Measurements from ENCODE around the gene GIMD1.

DNA sequence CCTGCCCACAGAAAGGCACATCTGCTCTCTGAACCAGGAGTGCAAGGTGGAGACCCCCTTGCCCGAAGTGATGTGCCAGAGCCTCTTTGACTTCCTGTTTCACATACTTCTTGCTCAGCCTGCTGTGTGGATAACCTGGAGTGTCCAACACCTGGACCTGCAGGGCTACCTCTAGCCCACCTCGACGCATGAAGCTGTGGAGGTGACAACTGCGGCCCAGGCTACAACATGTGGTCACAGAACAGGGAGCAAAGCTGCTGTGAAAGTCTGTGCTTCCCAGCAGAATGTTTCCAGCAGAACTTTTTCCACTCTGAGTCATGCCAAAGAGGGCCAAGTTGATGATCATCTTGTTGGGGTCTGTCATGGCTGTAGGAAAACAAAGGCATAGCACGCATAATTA, 1.5 kb downstream of the GIMD1 start:
- TF ChIP-seq, protein P1, sequence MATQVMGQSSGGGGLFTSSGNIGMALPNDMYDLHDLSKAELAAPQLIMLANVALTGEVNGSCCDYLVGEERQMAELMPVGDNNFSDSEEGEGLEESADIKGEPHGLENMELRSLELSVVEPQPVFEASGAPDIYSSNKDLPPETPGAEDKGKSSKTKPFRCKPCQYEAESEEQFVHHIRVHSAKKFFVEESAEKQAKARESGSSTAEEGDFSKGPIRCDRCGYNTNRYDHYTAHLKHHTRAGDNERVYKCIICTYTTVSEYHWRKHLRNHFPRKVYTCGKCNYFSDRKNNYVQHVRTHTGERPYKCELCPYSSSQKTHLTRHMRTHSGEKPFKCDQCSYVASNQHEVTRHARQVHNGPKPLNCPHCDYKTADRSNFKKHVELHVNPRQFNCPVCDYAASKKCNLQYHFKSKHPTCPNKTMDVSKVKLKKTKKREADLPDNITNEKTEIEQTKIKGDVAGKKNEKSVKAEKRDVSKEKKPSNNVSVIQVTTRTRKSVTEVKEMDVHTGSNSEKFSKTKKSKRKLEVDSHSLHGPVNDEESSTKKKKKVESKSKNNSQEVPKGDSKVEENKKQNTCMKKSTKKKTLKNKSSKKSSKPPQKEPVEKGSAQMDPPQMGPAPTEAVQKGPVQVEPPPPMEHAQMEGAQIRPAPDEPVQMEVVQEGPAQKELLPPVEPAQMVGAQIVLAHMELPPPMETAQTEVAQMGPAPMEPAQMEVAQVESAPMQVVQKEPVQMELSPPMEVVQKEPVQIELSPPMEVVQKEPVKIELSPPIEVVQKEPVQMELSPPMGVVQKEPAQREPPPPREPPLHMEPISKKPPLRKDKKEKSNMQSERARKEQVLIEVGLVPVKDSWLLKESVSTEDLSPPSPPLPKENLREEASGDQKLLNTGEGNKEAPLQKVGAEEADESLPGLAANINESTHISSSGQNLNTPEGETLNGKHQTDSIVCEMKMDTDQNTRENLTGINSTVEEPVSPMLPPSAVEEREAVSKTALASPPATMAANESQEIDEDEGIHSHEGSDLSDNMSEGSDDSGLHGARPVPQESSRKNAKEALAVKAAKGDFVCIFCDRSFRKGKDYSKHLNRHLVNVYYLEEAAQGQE (IDR thresholded peaks at IDR 0.05): no peak
- TF ChIP-seq YY1 (IDR thresholded peaks at IDR 0.05) (no peak), EGR1 (IDR thresholded peaks at IDR 0.05; ENCODE audit: low read depth in 2 of 2) (no peak), GABPA (IDR thresholded peaks at IDR 0.05 in 1 of 2, conservative IDR thresholded peaks at IDR 0.05 in 1 of 2) (no peak), TAF1 (conservative IDR thresholded peaks at IDR 0.05) (no peak), RAD21 (IDR thresholded peaks at IDR 0.05) (no peak), FOXA2 (IDR thresholded peaks at IDR 0.05) (no peak), SP1 (IDR thresholded peaks at IDR 0.05) (no peak)
- TF ChIP-seq, protein P2, sequence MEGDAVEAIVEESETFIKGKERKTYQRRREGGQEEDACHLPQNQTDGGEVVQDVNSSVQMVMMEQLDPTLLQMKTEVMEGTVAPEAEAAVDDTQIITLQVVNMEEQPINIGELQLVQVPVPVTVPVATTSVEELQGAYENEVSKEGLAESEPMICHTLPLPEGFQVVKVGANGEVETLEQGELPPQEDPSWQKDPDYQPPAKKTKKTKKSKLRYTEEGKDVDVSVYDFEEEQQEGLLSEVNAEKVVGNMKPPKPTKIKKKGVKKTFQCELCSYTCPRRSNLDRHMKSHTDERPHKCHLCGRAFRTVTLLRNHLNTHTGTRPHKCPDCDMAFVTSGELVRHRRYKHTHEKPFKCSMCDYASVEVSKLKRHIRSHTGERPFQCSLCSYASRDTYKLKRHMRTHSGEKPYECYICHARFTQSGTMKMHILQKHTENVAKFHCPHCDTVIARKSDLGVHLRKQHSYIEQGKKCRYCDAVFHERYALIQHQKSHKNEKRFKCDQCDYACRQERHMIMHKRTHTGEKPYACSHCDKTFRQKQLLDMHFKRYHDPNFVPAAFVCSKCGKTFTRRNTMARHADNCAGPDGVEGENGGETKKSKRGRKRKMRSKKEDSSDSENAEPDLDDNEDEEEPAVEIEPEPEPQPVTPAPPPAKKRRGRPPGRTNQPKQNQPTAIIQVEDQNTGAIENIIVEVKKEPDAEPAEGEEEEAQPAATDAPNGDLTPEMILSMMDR (IDR thresholded peaks at IDR 0.05; ENCODE audit: low read depth, low read length, missing input control): no peak
- TF ChIP-seq, protein P3, sequence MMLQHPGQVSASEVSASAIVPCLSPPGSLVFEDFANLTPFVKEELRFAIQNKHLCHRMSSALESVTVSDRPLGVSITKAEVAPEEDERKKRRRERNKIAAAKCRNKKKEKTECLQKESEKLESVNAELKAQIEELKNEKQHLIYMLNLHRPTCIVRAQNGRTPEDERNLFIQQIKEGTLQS (IDR thresholded peaks at IDR 0.05): no peak
- TF ChIP-seq, protein P4, sequence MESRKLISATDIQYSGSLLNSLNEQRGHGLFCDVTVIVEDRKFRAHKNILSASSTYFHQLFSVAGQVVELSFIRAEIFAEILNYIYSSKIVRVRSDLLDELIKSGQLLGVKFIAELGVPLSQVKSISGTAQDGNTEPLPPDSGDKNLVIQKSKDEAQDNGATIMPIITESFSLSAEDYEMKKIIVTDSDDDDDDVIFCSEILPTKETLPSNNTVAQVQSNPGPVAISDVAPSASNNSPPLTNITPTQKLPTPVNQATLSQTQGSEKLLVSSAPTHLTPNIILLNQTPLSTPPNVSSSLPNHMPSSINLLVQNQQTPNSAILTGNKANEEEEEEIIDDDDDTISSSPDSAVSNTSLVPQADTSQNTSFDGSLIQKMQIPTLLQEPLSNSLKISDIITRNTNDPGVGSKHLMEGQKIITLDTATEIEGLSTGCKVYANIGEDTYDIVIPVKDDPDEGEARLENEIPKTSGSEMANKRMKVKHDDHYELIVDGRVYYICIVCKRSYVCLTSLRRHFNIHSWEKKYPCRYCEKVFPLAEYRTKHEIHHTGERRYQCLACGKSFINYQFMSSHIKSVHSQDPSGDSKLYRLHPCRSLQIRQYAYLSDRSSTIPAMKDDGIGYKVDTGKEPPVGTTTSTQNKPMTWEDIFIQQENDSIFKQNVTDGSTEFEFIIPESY (IDR thresholded peaks at IDR 0.05): no peak
- TF ChIP-seq, protein P5, sequence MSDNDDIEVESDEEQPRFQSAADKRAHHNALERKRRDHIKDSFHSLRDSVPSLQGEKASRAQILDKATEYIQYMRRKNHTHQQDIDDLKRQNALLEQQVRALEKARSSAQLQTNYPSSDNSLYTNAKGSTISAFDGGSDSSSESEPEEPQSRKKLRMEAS (IDR thresholded peaks at IDR 0.05): no peak
